A549 (cell line): Measurements from ENCODE around the gene ADAM12. TPM values are rescaled to one million over a fixed set of nuclear protein-coding genes. Genes with fewer than 3 reads are reported as not detected.

ENCODE experiments used
- ATAC-seq, 2 experiments: fragments of 200-7000 bp in 1 of 2; fragments of >200 bp in 1 of 2; cut with Nextera tagmentation in 1 of 2; cut with Tn5 transposase in 1 of 2; 3 replicates each; pipeline versions ENCODE4 v1.8.0 to v1.9.1; 2018 to 2020; ENCODE audit warnings: mild to moderate bottlenecking in 1 of 2, moderate library complexity in 1 of 2
- CTCF ChIA-PET: fragments of 300-600 bp; sonication (Branson Sonifier 250); formaldehyde crosslinking; extraction: SDS; loops from one replicate; lab custom pipeline; 2021; ENCODE audit warnings: antibody characterized with exemption, inconsistent platforms; lab: Yijun Ruan, JAX
- POLR2A ChIA-PET: fragments of 350-600 bp; formaldehyde crosslinking; extraction: SDS; loops from one replicate; lab custom pipeline; 2021; ENCODE audit warnings: antibody characterized with exemption, inconsistent platforms; lab: Yijun Ruan, JAX
- DNase-seq, 2 experiments: peaks; one replicate each; pipeline versions ENCODE4 v3.0.0 to v3.0.0-alpha.2; 2011 to 2016; ENCODE audit warnings: low read depth in 1 of 2, low spot score in 1 of 2
- FAIRE-seq: peaks from 2 replicates; lab custom pipeline; 2011; peaks lifted over from hg19 to GRCh38; lab: Jason Lieb, UNC
- H3K27ac ChIP-seq, 2 experiments: fragments of >200 bp; sonication (Bioruptor Twin); formaldehyde crosslinking; 3 replicates each; pipeline ENCODE4 v1.5.1; 2016 to 2017
- H3K4me1 ChIP-seq: fragments of >200 bp; sonication (Bioruptor Twin); formaldehyde crosslinking; 3 replicates; pipeline ENCODE4 v1.6.1; 2016
- H3K4me2 ChIP-seq: fragments of >200 bp; sonication (Bioruptor Twin); formaldehyde crosslinking; 3 replicates; pipeline ENCODE4 v1.6.1; 2016
- H3K4me3 ChIP-seq: fragments of >200 bp; sonication (Bioruptor Twin); formaldehyde crosslinking; 3 replicates; pipeline ENCODE4 v1.5.1; 2016
- H3K9me3 ChIP-seq: fragments of >200 bp; sonication (Bioruptor Twin); formaldehyde crosslinking; 3 replicates; pipeline ENCODE4 v1.6.1; 2016
- BCL3 ChIP-seq: fragments of >200 bp; sonication (Bioruptor Twin); formaldehyde crosslinking; IDR thresholded peaks from 3 replicates; pipeline ENCODE4 v1.6.1; 2016
- CBX8 ChIP-seq: fragments of 200-600 bp; sonication (generic); IDR thresholded peaks from 2 replicates; pipeline ENCODE4 v1.6.1; 2016
- CEBPB ChIP-seq, 2 experiments: fragments of >200 bp in 1 of 2; sonication (Bioruptor Twin) in 1 of 2; formaldehyde crosslinking in 1 of 2; IDR thresholded peaks; 2 replicates each; pipeline ENCODE4 v1.6.1; 2012 to 2016
- CHD4 ChIP-seq: fragments of 200-600 bp; sonication (generic); IDR thresholded peaks from 2 replicates; pipeline ENCODE4 v1.6.1; 2016; ENCODE audit warnings: antibody characterized with exemption, mild to moderate bottlenecking, borderline replicate concordance
- CTCF ChIP-seq: fragments of >200 bp; sonication (Bioruptor Twin); formaldehyde crosslinking; IDR thresholded peaks from 3 replicates; pipeline ENCODE4 v1.5.1; 2016
- E2F6 ChIP-seq: IDR thresholded peaks from 2 replicates; pipeline ENCODE4 v1.6.1; 2012; ENCODE audit warnings: low read depth, borderline replicate concordance
- EP300 ChIP-seq, 2 experiments: fragments of >200 bp; sonication (Bioruptor Twin); formaldehyde crosslinking; IDR thresholded peaks; 2 replicates in 1 of 2; 3 replicates in 1 of 2; pipeline ENCODE4 v1.6.1; 2016 to 2017
- ESRRA ChIP-seq: fragments of 150-350 bp; IDR thresholded peaks from 2 replicates; pipeline ENCODE4 v1.6.1; 2014; ENCODE audit warnings: mild to moderate bottlenecking, low read length, borderline replicate concordance
- FOSB ChIP-seq: fragments of 250-450 bp; sonication (Bioruptor Pico); IDR thresholded peaks from 2 replicates; pipeline ENCODE4 v1.5.0; 2020; ENCODE audit warnings: mild to moderate bottlenecking, moderate library complexity
- HOXA7 ChIP-seq: fragments of 250-450 bp; sonication (Bioruptor Pico); IDR thresholded peaks from 2 replicates; pipeline ENCODE4 v1.5.0; 2020; ENCODE audit warnings: mild to moderate bottlenecking, moderate library complexity
- JUN ChIP-seq, 2 experiments: fragments of >200 bp; sonication (Bioruptor Twin); formaldehyde crosslinking; IDR thresholded peaks; 2 replicates in 1 of 2; 3 replicates in 1 of 2; pipeline ENCODE4 v1.6.1; 2016 to 2017
- JUNB ChIP-seq: fragments of >200 bp; sonication (Bioruptor Twin); formaldehyde crosslinking; IDR thresholded peaks from 2 replicates; pipeline ENCODE4 v1.6.1; 2016
- KDM5A ChIP-seq: fragments of 200-600 bp; sonication (generic); IDR thresholded peaks from 2 replicates; pipeline ENCODE4 v1.6.1; 2016; ENCODE audit warnings: antibody characterized with exemption, mild to moderate bottlenecking
- MAX ChIP-seq: IDR thresholded peaks from 2 replicates; pipeline ENCODE4 v1.6.1; 2012
- NFE2L2 ChIP-seq: fragments of 150-350 bp; conservative IDR thresholded peaks from 2 replicates; pipeline ENCODE4 v1.6.1; 2014; ENCODE audit warnings: low read length
- NPAS2 ChIP-seq: fragments of 250-450 bp; sonication (Bioruptor Pico); IDR thresholded peaks from 2 replicates; pipeline ENCODE4 v1.8.0; 2022; ENCODE audit warnings: mild to moderate bottlenecking, moderate library complexity, borderline replicate concordance
- PBX3 ChIP-seq: IDR thresholded peaks from 2 replicates; pipeline ENCODE4 v1.6.1; 2012
- PHF8 ChIP-seq: fragments of 200-600 bp; sonication (generic); IDR thresholded peaks from 2 replicates; pipeline ENCODE4 v1.6.1; 2016; ENCODE audit warnings: low read depth, mild to moderate bottlenecking, antibody characterized with exemption, moderate library complexity, borderline replicate concordance
- POLR2A ChIP-seq: IDR thresholded peaks from 2 replicates; pipeline ENCODE4 v1.6.1; 2012; ENCODE audit warnings: mild to moderate bottlenecking, low read length
- POLR2AphosphoS2 ChIP-seq: conservative IDR thresholded peaks from 2 replicates; pipeline ENCODE4 v1.6.1; 2012; ENCODE audit warnings: low read length, improper control_type of control experiment, inconsistent platforms
- RCOR1 ChIP-seq: fragments of 150-350 bp; IDR thresholded peaks from 2 replicates; pipeline ENCODE4 v1.6.1; 2014; ENCODE audit warnings: antibody characterized with exemption, low read length, low read depth
- RNF2 ChIP-seq: fragments of 200-600 bp; sonication (generic); IDR thresholded peaks from 2 replicates; pipeline ENCODE4 v1.6.1; 2016; ENCODE audit warnings: low read depth, mild to moderate bottlenecking, antibody characterized with exemption, moderate library complexity, borderline replicate concordance
- TFCP2L1 ChIP-seq: fragments of 250-450 bp; sonication (Bioruptor Pico); IDR thresholded peaks from 2 replicates; pipeline ENCODE4 v1.5.0; 2021; ENCODE audit warnings: mild to moderate bottlenecking
- ZNF302 ChIP-seq: fragments of 250-450 bp; sonication (Bioruptor Pico); IDR thresholded peaks from 2 replicates; pipeline ENCODE4 v1.9.0; 2021; ENCODE audit warnings: inconsistent platforms, mild to moderate bottlenecking, moderate library complexity
- ZSCAN20 ChIP-seq: fragments of 250-450 bp; sonication (Bioruptor Pico); IDR thresholded peaks from 2 replicates; pipeline ENCODE4 v1.8.0; 2022; ENCODE audit warnings: mild to moderate bottlenecking, moderate library complexity
- WGBS: methylation state at CpG from one replicate; pipeline ENCODE4 v1.1.6; 2017; ENCODE audit errors: missing lambda C conversion rate; 5-methylcytosine and 5-hydroxymethylcytosine counted together
- polyA plus RNA-seq, 4 experiments: library from polyadenylated mRNA; depleted of rRNA in 3 of 4; stranded (reverse); fragments of >200 nt; fragmentation: RNase III in 1 of 4; extraction: RNeasy Plus Mini Kit Qiagen cat#74134 plus additional on column Dnase treatment in 1 of 4; gene quantifications; 2 replicates in 3 of 4; 3 replicates in 1 of 4; pipeline ENCODE4 v1.2.3, GENCODE V29; 2011 to 2017

ADAM12 gene
- polyA plus RNA-seq, 2 of the 4 experiments (the other 2 are of a cell fraction), result 1.6 to 4.8 TPM

GRCh38 chr10:126392469-126392868 is 4.2 kb upstream of the ADAM12 start:
- WGBS, result 76% methylated on average over 8 of the region's 8 CpGs
- H3K9me3 ChIP-seq, result no peaks in the 10 kb centered on the region
- no peak overlapping the region for H3K27ac ChIP-seq
- H3K4me3 ChIP-seq, result no peak overlapping the region
- ATAC-seq, result no peak
- H3K4me2 ChIP-seq, result no peak overlapping the region
- no peak for FAIRE-seq
- CTCF ChIA-PET, result interaction anchor here (0.5 kb wide), 1 partner anchor 468 kb away, joined by 3 read pairs; no protein-coding TSS in a partner anchor
- TF ChIP-seq RCOR1 (no peak), CEBPB (IDR thresholded peaks at IDR 0.05) (no peak), KDM5A (no peak), POLR2AphosphoS2 (no peak), CHD4 (no peak), BCL3 (no peak), CTCF (no peak), E2F6 (no peak), PBX3 (no peak), PHF8 (no peak), RNF2 (no peak), ZSCAN20 (CRISPR knock-in tag) (no peak), ZNF302 (CRISPR knock-in tag) (no peak), HOXA7 (CRISPR knock-in tag) (no peak), EP300 (IDR thresholded peaks at IDR 0.05) (no peak), NFE2L2 (no peak), NPAS2 (no peak), JUN (IDR thresholded peaks at IDR 0.05) (no peak), FOSB (CRISPR knock-in tag) (no peak), CBX8 (no peak)
- POLR2A ChIA-PET, result no interaction called here
- peaks cover 6% of the 10 kb centered on the region for H3K4me1 ChIP-seq
- DNase-seq, result no peak

- Histone ChIP-seq H3K4me1 (peaks cover 2% of the 10 kb centered on the region), H3K4me2 (no peak overlapping the region), H3K4me3 (no peak overlapping the region), H3K9me3 (no peaks in the 10 kb centered on the region), H3K27ac (peak overlapping the region in 1 of 2 experiments; percentile 23; a peak in 1 of 6 replicates)
- 84% methylated on average over 6 of the region's 6 CpGs for WGBS
- CTCF ChIA-PET, result interaction anchor here (0.5 to 2.1 kb wide), 3 partner anchors 67 to 467 kb away, joined by 3 to 10 read pairs (median 3); no protein-coding TSS in a partner anchor
- POLR2A ChIA-PET, result no interaction called here
- DNase-seq (no peak), FAIRE-seq (no peak), ATAC-seq (no peak)
- TF ChIP-seq NPAS2 (no peak), JUNB (no peak), TFCP2L1 (CRISPR knock-in tag) (no peak), ESRRA (no peak), POLR2A (no peak), ZNF302 (CRISPR knock-in tag) (no peak), CBX8 (no peak), MAX (no peak), KDM5A (no peak), NFE2L2 (no peak), BCL3 (no peak)
Measured at GRCh38 chr10:126392068-126392467, 3.8 kb upstream of the ADAM12 start.
